Measurements from ENCODE around the gene ZNRF2.

- TF ChIP-seq YY1 (IDR thresholded peaks at IDR 0.05; ENCODE audit: low read depth) (no peak), FOXM1 (IDR thresholded peaks at IDR 0.05; ENCODE audit: low read depth) (no peak), POLR2AphosphoS5 (IDR thresholded peaks at IDR 0.05; ENCODE audit: low read depth, low read length) (no peak), TCF12 (IDR thresholded peaks at IDR 0.05) (no peak), RFX5 (IDR thresholded peaks at IDR 0.05; ENCODE audit: low read length) (no peak), FOXJ3 (CRISPR knock-in tag; IDR thresholded peaks at IDR 0.05) (no peak), JUND (IDR thresholded peaks at IDR 0.05) (no peak), MXI1 (IDR thresholded peaks at IDR 0.05; ENCODE audit: low read depth, low read length) (no peak), NFIC (IDR thresholded peaks at IDR 0.05; ENCODE audit: borderline replicate concordance) (no peak), RAD21 (IDR thresholded peaks at IDR 0.05; ENCODE audit: low read length) (no peak)
- TF ChIP-seq, protein P1, sequence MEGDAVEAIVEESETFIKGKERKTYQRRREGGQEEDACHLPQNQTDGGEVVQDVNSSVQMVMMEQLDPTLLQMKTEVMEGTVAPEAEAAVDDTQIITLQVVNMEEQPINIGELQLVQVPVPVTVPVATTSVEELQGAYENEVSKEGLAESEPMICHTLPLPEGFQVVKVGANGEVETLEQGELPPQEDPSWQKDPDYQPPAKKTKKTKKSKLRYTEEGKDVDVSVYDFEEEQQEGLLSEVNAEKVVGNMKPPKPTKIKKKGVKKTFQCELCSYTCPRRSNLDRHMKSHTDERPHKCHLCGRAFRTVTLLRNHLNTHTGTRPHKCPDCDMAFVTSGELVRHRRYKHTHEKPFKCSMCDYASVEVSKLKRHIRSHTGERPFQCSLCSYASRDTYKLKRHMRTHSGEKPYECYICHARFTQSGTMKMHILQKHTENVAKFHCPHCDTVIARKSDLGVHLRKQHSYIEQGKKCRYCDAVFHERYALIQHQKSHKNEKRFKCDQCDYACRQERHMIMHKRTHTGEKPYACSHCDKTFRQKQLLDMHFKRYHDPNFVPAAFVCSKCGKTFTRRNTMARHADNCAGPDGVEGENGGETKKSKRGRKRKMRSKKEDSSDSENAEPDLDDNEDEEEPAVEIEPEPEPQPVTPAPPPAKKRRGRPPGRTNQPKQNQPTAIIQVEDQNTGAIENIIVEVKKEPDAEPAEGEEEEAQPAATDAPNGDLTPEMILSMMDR (IDR thresholded peaks at IDR 0.05) = no peak
Observed at GRCh38 chr7:30244340-30244739, 40.1 kb upstream of the ZNRF2 start.
